ENCODE results near the gene CPD.
"Not testable (repeated sequence)": the region's sequence is repeated elsewhere in the genome, so short reads cannot be mapped to it uniquely, and the experiment has no call there.

Gene CPD

GRCh38 chr17:30388321-30389179, 9.8 kb downstream of the CPD start:
- DNase-seq (ENCODE audit: low read depth) = no peak

GRCh38 chr17:30389756-30390300, 11.1 kb downstream of the CPD start:
- DNase-seq (ENCODE audit: low read depth) = no peak

GRCh38 chr17:30391534-30391933, 12.8 kb downstream of the CPD start:
- DNase-seq (ENCODE audit: low read depth) = no peak

GRCh38 chr17:30393491-30393890, 14.8 kb downstream of the CPD start:
- DNase-seq (ENCODE audit: low read depth) = no peak

GRCh38 chr17:30393911-30394867, 15.5 kb downstream of the CPD start:
- DNase-seq (ENCODE audit: low read depth) = no peak

GRCh38 chr17:30395398-30396022, 16.8 kb downstream of the CPD start:
- no peak for DNase-seq (ENCODE audit: low read depth)

- DNase-seq (ENCODE audit: low read depth) = no peak
Measured at GRCh38 chr17:30396129-30396528, 17.4 kb downstream of the CPD start.

GRCh38 chr17:30396612-30397011, 17.9 kb downstream of the CPD start:
- DNase-seq (ENCODE audit: low read depth) = no peak

GRCh38 chr17:30398328-30399041, 19.8 kb downstream of the CPD start:
- DNase-seq (ENCODE audit: low read depth) = no peak

GRCh38 chr17:30401097-30401496, 22.4 kb downstream of the CPD start:
- no peak for DNase-seq (ENCODE audit: low read depth)

GRCh38 chr17:30405161-30405560, 26.4 kb downstream of the CPD start:
- DNase-seq (ENCODE audit: low read depth) = no peak

- not testable (repeated sequence) for DNase-seq (ENCODE audit: low read depth)
Measured at GRCh38 chr17:30410627-30411026, 31.9 kb downstream of the CPD start.

- DNase-seq (ENCODE audit: low read depth) = not testable (repeated sequence)
Measured at GRCh38 chr17:30412008-30412496, 33.3 kb downstream of the CPD start.

- no peak for DNase-seq (ENCODE audit: low read depth)
Measured at GRCh38 chr17:30413109-30413508, 34.4 kb downstream of the CPD start.

- peak; percentile 35 for DNase-seq (ENCODE audit: low read depth)
Measured at GRCh38 chr17:30414486-30414885, 35.8 kb downstream of the CPD start.

GRCh38 chr17:30415491-30415890, 36.8 kb downstream of the CPD start:
- DNase-seq (ENCODE audit: low read depth) = peak; percentile 21

- not testable (repeated sequence) for DNase-seq (ENCODE audit: low read depth)
Measured at GRCh38 chr17:30418070-30418469, 39.3 kb downstream of the CPD start.

GRCh38 chr17:30421592-30421991, 42.9 kb downstream of the CPD start:
- DNase-seq (ENCODE audit: low read depth) = no peak

- DNase-seq (ENCODE audit: low read depth) = no peak
Measured at GRCh38 chr17:30422171-30422570, 43.4 kb downstream of the CPD start.

- DNase-seq (ENCODE audit: low read depth) = no peak
Measured at GRCh38 chr17:30424471-30424870, 45.7 kb downstream of the CPD start.

GRCh38 chr17:30426292-30426691, 47.6 kb downstream of the CPD start:
- DNase-seq (ENCODE audit: low read depth) = no peak
